Left ventricle myocardium inferior (tissue), 1 donor: ENCODE results near the gene SUFU. TPM values are rescaled to one million over a fixed set of nuclear protein-coding genes. Genes with fewer than 3 reads are reported as not detected.
"Not testable (repeated sequence)": the region's sequence is repeated elsewhere in the genome, so short reads cannot be mapped to it uniquely, and the experiment has no call there.

Experiments
- DNase-seq: peaks from one replicate; pipeline ENCODE4 v3.0.0-alpha.2; 2020
- H3K27ac ChIP-seq: fragments of 200-600 bp; replicated peaks from 2 replicates; pipeline ENCODE4 v1.8.0; 2021
- H3K27me3 ChIP-seq: fragments of 200-600 bp; 2 replicates; pipeline ENCODE4 v1.8.0; 2021; ENCODE audit warnings: low read depth
- H3K36me3 ChIP-seq: fragments of 200-600 bp; 2 replicates; pipeline ENCODE4 v1.8.0; 2021
- H3K4me1 ChIP-seq: fragments of 200-600 bp; 2 replicates; pipeline ENCODE4 v1.8.0; 2021
- H3K4me3 ChIP-seq: fragments of 200-600 bp; 2 replicates; pipeline ENCODE4 v1.8.0; 2021; ENCODE audit warnings: mild to moderate bottlenecking, moderate library complexity
- H3K9me3 ChIP-seq: fragments of 200-600 bp; replicated peaks from 2 replicates; pipeline ENCODE4 v1.8.0; 2021
- intact Hi-C: fragments of 100-400 bp; cut with micrococcal nuclease; formaldehyde crosslinking; loops from one replicate; pipeline ENCODE4 v1.11.0; 2022
- total RNA-seq: library from RNA; stranded (reverse); fragmentation: NEBNext Ultra II Directional; extraction: Animal tissue kit (Norgen Biotek cat#: 25700); gene quantifications from one replicate; pipeline ENCODE4 v1.2.1, GENCODE V29; 2021
- TF ChIP-seq, protein P1 (sequence below): fragments of 200-600 bp; IDR thresholded peaks from 2 replicates; pipeline ENCODE4 v1.8.0; 2021; ENCODE audit warnings: antibody characterized with exemption, mild to moderate bottlenecking, borderline replicate concordance
- donor health status: DM: no; HTN: yes; CAD: no; lungs with severe emphysema.

Gene SUFU
- total RNA-seq, 1 donor from 2014 or later: 7.9 TPM

DNA sequence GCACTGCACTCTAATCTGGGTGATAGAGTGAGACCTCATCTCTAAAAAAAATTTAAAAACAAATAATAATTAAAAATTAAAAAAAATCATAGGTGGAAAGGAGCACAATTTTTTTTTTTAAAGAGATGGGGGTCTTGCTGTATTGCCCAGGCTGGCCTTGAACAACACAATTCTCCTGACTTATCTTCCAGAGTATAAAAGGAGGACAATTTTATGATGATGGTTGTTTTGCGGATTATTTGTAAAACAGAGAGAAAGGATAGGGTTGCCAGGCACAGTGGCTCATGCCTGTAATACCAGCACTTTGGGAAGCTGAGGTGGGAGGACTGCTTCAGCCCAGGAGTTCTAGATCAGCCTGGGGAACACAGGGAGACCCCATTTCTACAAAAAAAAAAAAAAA is 6.2 kb upstream of the SUFU start:
- TF ChIP-seq, protein P1, sequence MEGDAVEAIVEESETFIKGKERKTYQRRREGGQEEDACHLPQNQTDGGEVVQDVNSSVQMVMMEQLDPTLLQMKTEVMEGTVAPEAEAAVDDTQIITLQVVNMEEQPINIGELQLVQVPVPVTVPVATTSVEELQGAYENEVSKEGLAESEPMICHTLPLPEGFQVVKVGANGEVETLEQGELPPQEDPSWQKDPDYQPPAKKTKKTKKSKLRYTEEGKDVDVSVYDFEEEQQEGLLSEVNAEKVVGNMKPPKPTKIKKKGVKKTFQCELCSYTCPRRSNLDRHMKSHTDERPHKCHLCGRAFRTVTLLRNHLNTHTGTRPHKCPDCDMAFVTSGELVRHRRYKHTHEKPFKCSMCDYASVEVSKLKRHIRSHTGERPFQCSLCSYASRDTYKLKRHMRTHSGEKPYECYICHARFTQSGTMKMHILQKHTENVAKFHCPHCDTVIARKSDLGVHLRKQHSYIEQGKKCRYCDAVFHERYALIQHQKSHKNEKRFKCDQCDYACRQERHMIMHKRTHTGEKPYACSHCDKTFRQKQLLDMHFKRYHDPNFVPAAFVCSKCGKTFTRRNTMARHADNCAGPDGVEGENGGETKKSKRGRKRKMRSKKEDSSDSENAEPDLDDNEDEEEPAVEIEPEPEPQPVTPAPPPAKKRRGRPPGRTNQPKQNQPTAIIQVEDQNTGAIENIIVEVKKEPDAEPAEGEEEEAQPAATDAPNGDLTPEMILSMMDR: no peak
- Histone ChIP-seq H3K36me3 (peaks cover 6% of the 10 kb centered on the region), H3K27me3 (no peaks in the 10 kb centered on the region), H3K4me1 (peaks cover 85% of the 10 kb centered on the region), H3K4me3 (no peak overlapping the region), H3K27ac (no peak overlapping the region), H3K9me3 (no peaks in the 10 kb centered on the region)
- intact Hi-C loops: no loop called here
- DNase-seq: no peak

DNA sequence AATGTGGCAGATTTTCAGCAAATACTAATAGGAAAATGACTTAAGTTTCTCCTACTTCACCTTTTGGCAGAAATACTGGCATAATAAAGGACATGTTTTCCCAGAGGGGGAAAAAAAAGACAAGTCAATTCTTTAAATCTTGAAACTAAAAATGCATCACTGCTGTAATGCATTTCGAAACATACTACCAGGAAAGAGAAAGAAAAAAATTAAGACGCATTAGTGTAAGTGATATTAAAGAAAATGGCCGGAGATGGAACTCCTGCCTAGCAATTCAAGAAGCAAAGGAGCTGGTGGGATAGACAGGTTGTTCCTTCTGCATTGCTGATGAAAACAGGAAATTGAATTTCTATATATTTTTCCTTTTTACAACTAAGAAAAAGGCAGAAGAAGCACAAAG is 4.4 kb upstream of the SUFU start:
- peaks cover 80% of the 10 kb centered on the region for H3K4me1 ChIP-seq
- H3K36me3 ChIP-seq: peaks cover 6% of the 10 kb centered on the region
- no peak overlapping the region for H3K4me3 ChIP-seq
- TF ChIP-seq, protein P1: no peak
- DNase-seq: no peak
- H3K27me3 ChIP-seq: no peaks in the 10 kb centered on the region
- H3K9me3 ChIP-seq: no peaks in the 10 kb centered on the region
- intact Hi-C loops: no loop called here
- H3K27ac ChIP-seq: peak overlapping the region; percentile 28

DNA sequence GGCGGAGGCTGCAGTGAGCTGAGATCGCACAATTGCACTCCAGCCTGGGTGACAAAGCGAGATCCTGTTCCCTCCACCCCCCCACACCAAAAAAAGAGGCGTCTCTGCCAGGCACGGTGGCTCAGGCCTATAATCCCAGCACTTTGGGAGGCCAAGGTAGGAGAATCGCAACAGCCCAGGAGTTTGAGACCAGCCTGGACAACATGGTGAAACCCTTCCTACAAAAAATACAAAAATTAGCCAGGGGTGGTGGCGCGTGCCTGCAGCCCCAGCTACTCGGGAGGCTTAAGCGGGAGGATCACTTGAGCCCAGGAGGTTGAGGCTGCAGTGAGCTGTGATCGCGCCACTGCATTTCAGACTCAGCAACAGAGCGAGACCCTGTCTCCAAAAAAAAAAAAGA is 3.1 kb upstream of the SUFU start:
- peak overlapping the region; percentile 93 for H3K4me3 ChIP-seq
- intact Hi-C loops: loop anchor here (10.0 kb wide), 1 partner anchor 84 kb away; no protein-coding TSS in a partner anchor
- not testable (repeated sequence) for DNase-seq, H3K36me3 ChIP-seq, H3K9me3 ChIP-seq, H3K27me3 ChIP-seq
- H3K4me1 ChIP-seq: peaks cover 85% of the 10 kb centered on the region
- peak overlapping the region; percentile 96 for H3K27ac ChIP-seq

DNA sequence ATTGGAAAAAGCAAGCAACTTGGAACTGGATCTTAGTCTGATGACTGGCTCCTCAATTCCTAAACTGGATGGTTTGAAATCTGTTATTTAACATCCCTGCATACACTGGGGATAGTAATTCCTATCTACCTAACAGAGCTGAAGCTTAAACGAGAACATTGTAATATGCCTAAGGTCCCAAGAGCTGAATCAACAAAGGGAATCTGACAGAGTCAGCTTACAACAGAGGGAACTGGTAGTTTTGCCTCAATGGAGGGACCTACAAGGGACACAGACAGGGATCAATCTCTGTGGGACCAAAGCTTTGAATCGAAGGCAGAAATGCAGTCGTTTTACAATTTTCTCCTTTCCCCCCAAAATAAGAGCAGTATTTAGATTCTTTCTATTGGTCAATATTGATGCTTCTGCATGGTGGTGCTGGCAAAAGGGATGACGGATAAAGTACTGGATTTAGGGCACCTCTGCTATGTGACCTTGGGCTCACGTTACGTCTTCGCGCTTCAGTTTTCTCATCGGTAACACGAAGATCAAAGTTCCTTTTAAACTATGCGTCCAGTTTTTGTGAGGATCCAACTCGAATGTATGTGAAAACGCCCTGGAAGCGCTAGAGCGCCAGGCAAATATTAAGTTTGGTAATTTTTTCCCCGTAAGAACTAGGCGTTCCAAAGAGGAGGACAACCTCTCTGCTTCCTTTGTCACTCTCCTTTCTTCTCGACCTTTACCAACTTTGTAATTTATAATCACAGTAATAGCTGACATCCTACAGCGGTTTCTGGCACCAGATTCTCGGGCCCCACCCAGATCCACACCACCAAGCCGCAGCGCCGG is 2.4 kb upstream of the SUFU start:
- Histone ChIP-seq H3K4me3 (peak overlapping the region; percentile 93), H3K9me3 (no peaks in the 10 kb centered on the region), H3K36me3 (no peaks in the 10 kb centered on the region), H3K27ac (peak overlapping the region; percentile 96), H3K4me1 (peaks cover 78% of the 10 kb centered on the region), H3K27me3 (no peaks in the 10 kb centered on the region)
- TF ChIP-seq, protein P1: no peak
- DNase-seq: no peak
- intact Hi-C loops: loop anchor here (10.0 kb wide), 1 partner anchor 83 kb away; no protein-coding TSS in a partner anchor

DNA sequence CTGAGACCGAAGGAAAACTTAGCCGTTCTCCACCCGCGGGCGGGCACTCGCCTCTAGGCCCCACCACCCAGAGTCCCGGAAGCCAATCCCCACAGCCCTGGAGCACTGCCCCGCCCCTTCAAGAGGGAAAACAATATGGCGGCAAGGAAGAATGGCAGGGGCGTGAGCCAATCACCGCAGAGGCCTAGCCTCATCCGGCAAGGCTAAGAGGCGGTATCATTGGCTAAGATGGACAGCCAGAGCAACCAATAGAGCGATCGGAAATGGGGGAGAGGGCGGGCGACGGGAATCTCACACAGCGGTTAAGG is 1.8 kb upstream of the SUFU start:
- peak overlapping the region; percentile 96 for H3K27ac ChIP-seq
- peak overlapping the region; percentile 93 for H3K4me3 ChIP-seq
- H3K36me3 ChIP-seq: no peaks in the 10 kb centered on the region
- intact Hi-C loops: loop anchor here (10.0 kb wide), 1 partner anchor 83 kb away; no protein-coding TSS in a partner anchor
- no peaks in the 10 kb centered on the region for H3K9me3 ChIP-seq
- TF ChIP-seq, protein P1: no peak
- no peaks in the 10 kb centered on the region for H3K27me3 ChIP-seq
- H3K4me1 ChIP-seq: peaks cover 76% of the 10 kb centered on the region
- peak; percentile 99 for DNase-seq
